Astrocyte (in vitro differentiated cells and primary cell): Measurements from ENCODE around the gene DUS2.

Source experiments
- CTCF ChIP-seq: IDR thresholded peaks from 2 replicates; pipeline ENCODE4 v1.5.1; 2011; ENCODE audit warnings: low read depth, mild to moderate bottlenecking, inconsistent platforms, low read length, moderate library complexity; ENCODE audit not compliant: insufficient read depth
- EZH2 ChIP-seq: IDR thresholded peaks from 2 replicates; pipeline ENCODE4 v1.6.1; 2012; ENCODE audit warnings: mild to moderate bottlenecking, low read length, inconsistent platforms; ENCODE audit not compliant: insufficient read depth

DNA sequence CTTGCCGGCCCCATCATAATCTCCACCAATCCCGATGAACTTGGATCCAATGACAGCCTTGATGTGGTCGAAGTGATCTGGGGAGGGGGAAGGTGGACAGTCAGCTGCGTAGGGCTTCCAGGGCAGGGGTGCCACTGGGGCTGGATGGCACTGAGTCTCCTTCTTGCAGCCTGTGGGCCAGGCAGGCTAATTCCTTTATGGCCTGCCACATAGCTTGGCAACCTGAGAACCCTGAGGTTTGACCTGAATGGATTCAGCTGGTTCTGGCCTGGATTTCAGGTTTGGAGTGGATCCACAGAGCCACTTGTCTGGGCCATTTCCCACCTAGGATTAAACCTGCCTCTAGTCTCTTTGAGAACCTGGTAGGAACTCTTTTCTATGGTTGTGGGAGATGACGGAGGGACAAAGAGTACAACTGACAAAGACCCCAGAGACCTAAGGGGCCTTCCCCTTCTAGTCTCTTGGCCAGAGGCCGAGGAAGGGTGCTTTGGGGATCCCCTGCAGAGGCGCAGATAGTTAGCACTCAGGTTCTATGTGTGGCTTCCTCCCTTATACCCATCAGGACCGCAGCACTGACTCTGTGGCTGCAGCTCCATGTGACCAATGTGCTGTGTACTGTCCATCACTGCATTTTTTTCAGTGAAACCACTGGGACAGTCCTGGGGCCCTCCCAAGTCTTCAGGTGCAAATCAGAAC lies 33.6 kb upstream of the DUS2 start:
- TF ChIP-seq CTCF (no peak), EZH2 (no peak)
